GM21619 (cell line): ENCODE results near the gene IL1R1.

Experiments
- ATAC-seq: cut with Tn5 transposase; IDR thresholded peaks from one replicate; pipeline ENCODE4 v1.9.1; 2021; ENCODE audit not compliant: unreplicated experiment

The IL1R1 gene

DNA sequence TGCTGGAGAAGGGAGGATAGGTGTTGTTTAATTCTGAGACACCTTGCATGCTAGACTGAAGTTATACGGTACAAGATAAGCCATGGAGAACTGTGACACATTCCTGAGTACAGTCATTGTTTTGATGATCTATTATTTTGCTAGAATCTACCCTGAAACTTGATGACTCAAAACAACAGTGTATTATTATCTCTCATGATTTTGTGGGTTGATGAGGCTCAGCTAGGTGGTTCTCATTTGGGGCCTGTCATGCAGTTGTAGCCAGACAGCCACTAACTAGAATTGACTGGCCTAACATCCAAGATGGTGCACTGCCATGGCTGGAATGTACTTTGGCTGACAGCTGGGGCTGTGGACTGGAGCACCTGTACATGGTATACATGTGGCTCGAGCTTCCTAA is 5.4 kb upstream of the IL1R1 start:
- no peak for ATAC-seq

DNA sequence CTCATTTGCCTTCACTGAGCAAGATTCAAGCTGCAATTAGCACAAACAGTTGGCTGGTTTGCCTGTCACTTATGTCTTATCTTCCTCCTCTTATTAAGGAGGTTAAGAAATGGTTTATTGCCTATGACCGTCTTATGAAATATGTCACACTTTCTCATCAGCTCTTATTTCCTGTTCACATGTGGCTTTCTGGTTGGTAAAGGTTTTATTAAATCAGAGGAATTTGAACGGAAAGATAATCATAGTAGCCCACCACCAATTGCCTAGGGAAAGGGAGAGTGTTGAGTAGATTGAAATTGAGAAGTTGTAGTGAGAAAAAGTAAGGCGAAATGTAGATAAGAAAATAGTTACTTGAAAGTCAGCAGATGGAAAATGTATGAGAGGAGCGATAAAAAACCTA is 4.2 kb upstream of the IL1R1 start:
- ATAC-seq, result no peak

DNA sequence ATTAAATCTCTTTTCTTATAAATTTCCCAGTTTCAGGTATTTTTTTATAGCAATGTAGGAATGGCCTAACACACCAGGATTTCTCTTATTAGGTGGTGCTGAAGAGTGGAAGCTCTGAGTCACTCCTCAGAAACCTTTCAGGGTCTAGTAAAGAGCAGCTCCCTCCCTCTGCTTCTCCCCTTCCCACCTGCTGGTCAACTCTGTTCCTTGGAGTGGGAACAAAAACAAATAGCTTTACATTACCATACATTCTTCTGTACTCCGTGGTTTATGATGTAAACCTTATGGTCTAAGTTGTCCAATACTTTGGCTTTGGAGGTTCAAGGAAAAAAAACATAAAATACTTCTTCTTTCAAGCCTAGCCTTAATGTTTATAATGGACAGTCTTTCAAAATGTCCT is 2.7 kb upstream of the IL1R1 start:
- no peak for ATAC-seq

DNA sequence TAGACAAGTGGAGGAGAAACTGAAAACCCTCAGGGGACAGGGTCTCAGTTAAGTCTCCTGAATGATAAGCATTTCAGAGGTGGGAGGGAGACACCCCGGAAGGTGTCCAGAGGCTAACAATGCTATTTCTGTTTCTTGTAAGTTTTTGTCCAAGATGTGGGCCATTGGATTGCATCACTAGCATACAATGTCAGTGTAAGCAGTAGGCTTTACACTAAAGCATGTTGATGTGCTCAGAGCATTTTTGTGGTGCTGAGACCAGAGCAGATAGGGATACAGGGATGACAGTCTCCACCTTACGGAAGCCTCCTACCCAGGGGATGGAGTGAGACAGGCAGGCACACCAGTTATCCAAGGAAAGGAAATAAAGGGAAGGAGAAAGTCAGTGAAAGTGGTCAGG is 2.2 kb upstream of the IL1R1 start:
- ATAC-seq, result no peak

DNA sequence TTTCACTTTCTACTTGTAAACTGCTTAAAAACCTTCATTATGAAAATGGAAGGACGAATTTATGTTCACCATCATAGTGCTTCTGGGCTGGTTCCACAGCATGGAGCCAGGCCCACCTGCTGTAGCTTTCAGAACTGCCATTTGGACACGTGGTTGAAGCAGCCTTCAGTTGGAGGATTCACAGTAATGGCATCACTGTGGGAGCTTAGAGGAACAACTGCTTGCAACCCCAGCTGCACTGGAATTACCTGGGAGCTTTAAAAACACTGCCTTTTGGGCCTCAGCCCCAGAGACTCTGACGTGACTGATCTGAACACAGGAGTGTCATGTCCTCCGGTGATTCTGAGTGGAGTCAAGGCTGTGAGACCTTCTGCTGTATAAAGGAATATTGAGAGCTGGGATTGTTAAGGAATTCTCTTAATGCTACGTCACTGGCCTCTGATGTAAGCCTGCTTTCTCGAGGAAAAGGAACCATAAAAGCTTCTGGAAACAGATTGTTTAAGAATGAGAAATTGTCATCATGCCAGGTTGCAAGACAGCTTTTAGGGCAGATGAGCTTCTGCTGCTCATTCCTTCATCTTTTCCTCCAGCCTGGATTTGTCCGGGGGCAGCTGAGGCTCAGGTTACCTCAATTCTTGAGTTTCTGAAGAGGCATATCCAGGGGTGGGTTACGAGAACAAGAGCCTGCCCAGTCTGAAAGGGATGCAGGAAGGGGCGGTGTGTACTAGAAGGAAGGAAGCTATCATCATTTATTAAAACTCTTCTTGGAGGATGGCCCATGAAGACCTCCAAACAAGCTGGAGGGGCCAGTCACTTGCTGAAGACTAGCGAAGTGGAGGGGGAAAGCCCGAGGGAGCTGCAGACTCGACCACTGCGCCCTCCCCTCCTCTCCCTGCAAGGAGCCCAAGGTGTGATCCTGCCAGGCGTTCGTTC is 1.3 kb upstream of the IL1R1 start:
- no peak for ATAC-seq

DNA sequence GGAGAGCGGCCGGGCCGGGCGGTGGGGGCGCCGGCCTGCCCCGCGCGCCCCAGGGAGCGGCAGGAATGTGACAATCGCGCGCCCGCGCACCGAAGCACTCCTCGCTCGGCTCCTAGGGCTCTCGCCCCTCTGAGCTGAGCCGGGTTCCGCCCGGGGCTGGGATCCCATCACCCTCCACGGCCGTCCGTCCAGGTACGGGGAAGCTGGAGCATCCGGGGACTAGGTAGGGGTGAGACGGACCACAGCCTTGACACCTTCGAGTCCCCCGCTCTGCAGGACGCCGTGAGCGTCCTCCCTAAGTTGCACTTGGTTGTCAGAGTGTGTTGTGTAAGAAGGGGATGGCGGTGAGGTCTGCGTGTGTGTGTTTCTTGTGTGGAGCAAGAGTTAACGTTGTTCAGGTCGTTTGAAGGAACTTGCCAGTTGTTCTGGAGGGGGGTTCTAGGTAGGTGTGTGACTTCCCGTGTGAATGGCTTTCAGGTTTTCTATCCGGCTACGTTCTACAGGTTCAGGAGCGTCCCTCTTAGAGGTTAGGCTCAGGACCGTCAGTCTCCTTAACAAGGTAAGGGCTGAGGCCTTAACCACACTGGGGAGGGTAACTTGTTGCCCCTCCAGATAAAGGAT is 393 bp downstream of the IL1R1 start:
- ATAC-seq, result no peak

DNA sequence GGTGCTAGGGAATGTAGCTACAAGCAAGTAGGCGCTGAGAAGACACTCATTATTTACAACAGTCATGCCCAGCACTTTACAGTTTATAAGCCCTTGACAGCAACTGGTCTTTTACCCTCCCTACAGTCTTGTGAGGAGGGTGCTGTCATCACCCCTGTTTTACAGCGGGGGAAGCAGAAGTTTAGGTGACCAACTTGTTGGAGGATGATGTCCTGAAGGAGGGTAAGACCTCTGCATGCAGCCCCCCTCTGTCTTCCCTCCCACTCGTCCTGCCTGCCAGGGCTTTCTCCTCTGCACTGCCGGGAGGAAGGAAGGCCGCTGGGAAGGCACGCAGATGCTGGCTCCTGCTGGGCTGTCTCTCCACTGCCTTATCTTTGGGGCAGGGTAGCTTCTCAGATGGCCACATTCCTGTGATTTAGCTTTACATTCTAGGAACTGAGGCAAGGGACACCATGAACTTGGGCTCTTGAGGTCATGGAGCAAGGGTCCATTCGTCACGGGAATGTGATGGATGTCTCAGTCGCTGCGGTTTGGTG is 972 bp downstream of the IL1R1 start:
- no peak for ATAC-seq

DNA sequence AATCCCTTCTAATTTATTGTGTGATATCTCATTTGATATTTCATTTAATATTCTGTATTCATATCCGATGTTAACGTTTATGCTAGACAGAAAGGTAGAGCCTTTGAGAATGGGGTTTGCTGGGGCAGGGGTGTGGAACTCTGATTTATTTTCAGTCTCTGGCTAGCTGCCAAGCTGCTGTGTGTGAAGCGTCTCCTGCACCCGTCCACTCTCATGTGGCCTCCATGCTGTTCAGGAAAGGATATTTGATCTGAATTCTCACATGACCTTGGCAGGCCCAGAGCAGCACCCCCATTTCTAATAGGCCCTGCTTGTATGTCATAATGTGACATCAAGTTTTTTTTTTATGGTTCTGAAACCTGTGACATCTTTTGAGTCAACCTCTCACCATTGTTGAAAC is 1.6 kb downstream of the IL1R1 start:
- no peak for ATAC-seq

DNA sequence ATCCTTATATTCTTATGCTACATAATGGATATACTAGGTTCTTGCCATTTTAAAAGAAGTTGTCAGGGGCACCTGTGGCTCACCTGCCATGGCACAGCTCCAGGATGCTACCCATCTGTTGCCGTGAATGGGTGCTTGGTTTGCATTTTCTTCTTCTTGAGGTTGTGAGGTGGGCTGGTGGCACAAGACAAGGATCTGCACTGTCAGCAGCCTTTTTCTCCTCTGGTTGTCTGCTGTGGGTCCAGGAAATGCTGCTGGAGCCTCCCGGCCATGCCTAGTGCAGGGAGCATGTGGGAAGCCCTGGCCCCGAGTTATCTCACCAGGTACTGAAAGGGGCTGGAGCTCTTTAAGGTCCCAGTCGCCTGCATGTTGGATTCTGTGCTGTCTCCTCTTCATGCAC is 2.6 kb downstream of the IL1R1 start:
- no peak for ATAC-seq

DNA sequence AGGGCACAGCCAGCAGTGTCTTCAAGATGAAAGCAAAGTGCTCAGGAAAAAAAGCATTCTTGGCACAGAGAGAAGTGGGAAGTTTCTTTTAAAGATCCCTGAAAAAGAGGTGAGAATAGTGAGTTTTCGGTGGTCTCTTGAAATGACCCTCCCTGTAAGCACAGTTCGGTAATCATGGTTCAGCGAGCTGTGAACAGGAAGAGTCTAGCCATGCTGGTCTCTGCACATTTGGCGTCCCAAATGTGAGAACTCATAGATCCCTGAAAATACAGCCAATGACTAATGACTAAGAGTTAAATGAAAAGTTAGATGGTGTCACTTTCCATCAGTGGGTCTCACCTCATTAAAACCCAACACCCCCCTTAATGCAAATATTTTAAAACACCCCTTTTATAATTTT is 3.4 kb downstream of the IL1R1 start:
- no peak for ATAC-seq

DNA sequence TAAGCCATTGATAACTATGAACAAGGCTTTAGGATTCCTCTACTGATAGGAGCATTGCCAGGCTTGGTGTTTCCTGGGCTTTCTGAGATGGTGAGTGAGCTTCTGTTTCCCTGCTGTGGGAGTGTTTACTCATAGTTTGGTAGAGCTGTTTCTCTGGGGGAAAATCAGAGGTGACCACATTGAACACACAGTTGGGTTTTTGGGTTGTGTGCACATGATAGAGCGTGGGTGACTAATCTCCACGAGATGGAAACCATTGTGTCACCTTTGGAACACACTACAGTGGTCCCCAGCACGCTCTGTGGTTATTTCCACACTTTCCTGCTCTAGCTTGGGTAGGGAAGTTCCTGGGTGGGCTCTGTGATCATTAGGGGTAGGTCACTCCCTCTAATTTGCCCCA is 5.4 kb downstream of the IL1R1 start:
- ATAC-seq, result no peak

DNA sequence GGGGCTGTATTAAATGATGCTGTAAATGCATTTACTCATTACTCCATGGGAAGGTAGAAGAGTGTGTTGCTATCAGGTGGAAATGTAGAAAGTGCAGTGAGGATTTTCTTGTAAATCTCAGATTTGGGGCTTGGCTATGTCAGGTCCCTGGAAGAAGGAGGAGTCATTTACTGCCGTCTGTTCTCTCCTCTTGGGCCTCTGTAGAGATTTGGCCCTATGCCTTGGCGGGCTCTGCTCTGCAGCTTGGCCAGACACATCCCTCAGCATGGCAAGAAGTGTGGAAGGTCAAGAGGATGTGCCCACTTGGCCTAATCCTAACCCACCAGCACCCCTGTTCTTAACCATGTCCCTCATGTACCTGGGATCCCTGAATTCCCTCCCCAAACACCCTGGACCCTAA is 6.7 kb downstream of the IL1R1 start:
- ATAC-seq, result no peak

DNA sequence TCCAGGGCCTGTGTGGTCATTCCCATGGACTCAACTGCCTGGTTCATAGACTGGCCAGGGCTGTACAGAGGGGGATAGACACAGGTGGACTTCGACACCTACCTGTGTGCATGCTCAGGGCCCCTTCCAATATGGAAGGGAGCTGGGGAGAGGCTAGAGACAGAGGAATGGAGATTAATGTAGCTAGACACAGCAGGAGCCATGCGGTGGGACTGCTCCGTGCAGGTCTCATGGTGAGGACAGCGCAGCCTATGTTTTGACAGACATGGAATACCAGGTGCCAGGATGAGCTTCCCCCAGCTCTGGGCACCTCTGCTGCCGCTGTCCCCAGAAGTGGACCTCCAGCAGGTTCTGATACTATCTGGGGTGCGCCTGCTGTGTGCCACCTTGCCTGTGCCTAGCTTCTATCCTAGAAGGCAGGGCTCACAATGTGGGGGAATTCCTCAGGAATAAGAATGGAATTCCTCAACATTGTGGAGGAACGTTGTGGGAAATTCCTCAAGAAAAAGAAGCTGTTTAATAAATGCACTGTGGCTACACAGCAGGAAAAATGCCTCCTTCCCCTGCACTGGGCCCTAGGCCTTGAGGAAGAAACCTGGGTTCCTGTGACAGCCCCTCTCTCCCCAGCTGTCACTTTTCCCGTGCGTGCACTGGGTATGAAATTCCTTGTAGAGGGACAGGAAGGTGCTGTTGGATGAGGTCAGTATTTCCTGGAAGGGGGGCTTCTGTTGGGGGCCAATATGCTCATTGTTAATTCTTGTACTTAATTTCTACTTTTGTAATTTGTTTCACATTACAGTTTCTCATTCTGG is 7.3 kb downstream of the IL1R1 start:
- no peak for ATAC-seq

DNA sequence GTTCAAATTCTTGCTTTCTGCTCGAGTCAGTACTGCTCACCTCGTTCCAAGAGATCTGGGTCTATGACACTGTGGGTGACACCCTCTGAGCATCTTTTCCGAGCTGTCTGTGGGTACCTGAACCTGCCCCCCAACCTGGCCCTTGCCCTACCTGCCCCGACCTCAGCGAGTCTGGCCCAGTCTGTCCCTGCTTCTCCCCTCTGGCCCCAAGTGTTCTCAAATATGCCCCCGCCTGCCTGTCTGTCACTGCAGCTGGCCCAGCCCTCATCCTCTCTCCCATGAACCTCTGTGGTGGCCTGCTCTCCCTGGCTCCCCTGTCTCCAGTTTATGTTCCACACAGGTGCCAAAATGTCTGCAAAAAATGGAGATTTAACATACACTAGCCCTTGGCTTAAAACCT is 11.8 kb downstream of the IL1R1 start:
- no peak for ATAC-seq

DNA sequence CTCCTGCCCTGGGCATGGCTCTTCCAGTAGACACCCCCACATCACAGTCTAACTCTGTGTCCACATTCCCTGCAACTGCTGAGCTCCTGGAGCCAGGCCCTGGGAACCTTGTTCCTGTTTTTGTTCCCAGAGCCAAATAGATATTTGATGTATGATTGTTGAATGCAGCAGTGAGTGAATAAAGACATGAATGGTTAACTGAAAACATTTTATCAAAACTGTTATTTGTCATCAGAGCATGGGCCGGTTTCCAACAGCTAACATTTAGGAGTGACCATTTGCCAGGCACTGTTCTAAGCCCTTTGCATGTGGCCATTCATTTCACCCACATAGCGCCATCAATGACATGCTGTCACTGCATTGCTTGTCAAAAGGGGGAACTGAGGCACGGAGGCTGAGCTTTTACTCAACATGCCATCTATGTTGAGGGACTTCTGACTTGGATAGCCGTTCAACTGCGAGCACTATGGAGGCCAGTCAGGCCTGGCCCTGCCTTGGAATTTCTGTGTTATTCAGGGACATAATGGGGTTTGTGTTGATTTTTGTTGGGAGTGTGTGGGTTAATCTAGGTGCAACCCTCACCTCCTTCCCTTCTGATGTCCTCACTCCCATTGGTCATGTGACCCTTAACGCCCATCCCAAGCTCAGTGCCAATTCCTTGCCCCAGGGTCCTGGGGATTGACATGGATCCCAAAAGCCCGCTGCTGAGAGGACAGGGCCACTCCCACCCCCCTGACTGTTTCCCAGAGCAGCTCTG is 12.6 kb downstream of the IL1R1 start:
- no peak for ATAC-seq

DNA sequence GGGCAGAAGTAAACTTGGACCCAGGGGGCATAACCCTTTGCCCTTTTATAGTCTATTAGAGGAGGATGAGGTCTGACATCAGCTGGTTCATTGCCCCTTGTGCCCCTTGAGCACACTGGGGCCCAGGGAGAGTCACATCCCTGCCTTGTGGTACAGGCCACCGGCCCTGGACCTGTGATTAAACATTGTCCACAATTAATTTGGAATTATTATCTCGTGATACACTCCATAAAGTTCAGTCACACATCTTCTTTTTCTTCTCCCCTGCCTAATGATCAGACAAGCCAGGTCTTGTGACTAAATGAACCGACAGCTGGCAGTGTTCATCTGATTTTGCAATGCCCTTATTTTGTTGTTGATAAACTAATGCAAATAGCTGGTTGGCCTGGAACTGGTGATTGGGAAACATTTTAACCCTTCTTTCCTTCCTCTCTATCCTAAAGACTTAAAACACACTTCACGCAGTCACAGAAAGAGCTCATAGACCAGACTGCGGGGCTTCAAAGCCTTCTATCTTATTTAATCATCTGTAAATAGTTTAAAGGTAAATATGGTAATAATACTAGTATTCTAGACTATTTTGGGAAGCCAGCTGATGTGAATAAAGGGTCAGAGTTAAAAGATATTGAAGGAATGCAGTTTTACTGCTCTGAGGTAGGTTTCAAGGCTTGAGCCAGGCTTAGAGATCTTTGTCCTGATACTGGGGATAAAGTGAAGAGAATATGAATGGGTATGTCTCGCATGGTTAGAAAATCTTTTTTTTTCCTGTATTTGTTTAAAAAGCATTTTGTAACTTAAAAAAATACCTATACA is 13.4 kb downstream of the IL1R1 start:
- ATAC-seq, result no peak

DNA sequence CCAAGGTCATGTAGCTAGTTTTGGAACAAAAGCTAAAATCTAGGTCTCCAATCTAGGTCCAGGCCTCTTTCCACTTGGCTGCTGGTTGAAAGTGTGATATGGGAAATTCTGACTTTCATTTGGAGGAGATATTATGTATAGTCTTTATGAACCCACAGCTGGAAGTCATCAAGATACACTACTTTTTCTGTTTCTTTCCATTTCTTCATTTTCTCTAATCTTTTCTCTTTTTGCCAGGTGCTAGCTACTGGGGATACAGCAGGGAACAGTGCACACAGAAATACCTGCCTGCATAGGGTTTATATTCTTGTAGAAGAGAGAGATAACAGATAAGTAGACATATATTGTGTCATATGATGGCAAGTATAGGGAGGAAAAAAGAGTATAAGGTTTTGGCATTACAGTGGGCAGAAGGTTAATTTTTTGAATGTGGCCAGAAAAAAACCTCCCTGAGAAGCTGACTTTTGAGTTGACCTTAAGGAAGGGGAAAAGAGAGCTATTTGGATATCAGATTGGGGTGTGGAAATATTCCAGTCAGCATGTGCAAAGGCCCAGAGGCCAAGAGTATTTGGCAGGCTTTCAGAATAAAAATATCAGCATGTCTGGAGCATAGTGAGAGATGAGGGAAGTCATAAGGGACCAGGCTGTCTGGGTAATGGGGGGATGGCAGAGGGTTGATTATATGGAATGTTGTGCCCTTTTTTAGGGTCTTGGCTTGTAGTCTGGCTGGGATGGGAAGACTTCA is 15.6 kb downstream of the IL1R1 start:
- ATAC-seq, result no peak

DNA sequence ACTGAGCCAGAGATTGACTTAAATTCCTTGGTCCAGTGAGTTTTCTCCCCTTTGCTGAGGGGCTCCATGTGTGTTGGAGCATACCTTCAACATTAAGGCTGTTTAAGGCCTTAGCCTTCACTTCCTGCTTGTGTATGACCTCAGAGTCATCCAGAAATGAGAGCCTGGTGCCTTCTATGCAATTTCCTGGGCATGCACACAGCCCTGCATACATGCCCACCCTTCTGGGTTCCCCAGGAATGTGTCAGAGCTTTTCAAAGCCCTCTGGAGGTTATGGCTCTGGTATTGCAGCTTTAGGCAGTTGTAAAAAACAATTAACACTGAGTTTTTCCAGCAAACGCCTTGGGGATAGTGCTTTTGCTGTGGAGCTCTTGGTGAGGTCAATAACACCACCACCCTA is 16.7 kb downstream of the IL1R1 start:
- ATAC-seq, result no peak

DNA sequence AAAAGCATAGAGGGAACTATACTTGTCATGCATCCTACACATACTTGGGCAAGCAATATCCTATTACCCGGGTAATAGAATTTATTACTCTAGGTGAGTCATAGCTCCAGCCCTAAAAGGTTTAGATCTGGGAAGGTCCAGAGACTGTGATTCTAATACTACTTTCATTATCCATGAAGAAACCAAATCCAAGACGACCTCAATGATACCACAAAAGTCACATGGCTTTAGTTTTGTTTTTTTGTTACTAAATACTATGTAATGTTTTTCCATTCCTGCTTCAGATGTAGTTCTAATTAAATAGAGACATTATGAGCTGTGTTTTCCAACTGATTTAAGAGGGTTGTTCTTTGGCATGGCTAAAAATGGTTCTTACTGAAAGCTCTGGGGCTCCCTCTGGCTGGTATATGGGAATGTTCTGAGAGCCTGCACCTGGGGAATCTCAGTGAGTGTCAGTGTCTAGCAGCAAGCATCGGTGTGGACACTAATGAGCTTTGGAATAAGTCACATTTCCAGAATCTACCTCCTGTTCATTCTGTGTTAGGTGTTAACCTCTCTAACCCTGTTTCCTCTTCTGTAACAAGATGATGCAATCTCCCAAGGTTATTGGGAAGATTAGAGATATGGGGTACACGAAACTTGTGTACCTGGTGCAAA is 23.8 kb downstream of the IL1R1 start:
- ATAC-seq, result no peak
